WERI-Rb-1 (cell line): ENCODE measurements around the gene TLR7.

ENCODE experiments used
- DNase-seq: peaks from one replicate; pipeline ENCODE4 v3.0.0-alpha.2; 2020
- H3K27ac ChIP-seq: fragments of 250-450 bp; sonication (Bioruptor Pico); 2 replicates; pipeline ENCODE4 v1.5.1; 2020; ENCODE audit warnings: mild to moderate bottlenecking, moderate library complexity
- H3K27me3 ChIP-seq: fragments of 250-450 bp; sonication (Bioruptor Pico); 2 replicates; pipeline ENCODE4 v1.5.1; 2021; ENCODE audit warnings: mild to moderate bottlenecking, low read depth, moderate library complexity; ENCODE audit not compliant: insufficient read depth, severe bottlenecking
- H3K36me3 ChIP-seq: fragments of 250-450 bp; sonication (Bioruptor Pico); 2 replicates; pipeline ENCODE4 v1.5.1; 2020; ENCODE audit warnings: mild to moderate bottlenecking, moderate library complexity
- H3K4me3 ChIP-seq: 2 replicates; pipeline ENCODE4 v1.5.1; 2011; ENCODE audit warnings: low read depth, mild to moderate bottlenecking, control low read depth, low read length
- H3K9me3 ChIP-seq: fragments of 250-450 bp; sonication (Bioruptor Pico); 2 replicates; pipeline ENCODE4 v1.5.1; 2021; ENCODE audit warnings: mild to moderate bottlenecking, moderate library complexity; ENCODE audit not compliant: severe bottlenecking
- CTCF ChIP-seq: IDR thresholded peaks from 2 replicates; pipeline ENCODE4 v1.5.1; 2011; ENCODE audit warnings: low read depth, mild to moderate bottlenecking, control low read depth, inconsistent platforms, low read length

TLR7 gene

DNA sequence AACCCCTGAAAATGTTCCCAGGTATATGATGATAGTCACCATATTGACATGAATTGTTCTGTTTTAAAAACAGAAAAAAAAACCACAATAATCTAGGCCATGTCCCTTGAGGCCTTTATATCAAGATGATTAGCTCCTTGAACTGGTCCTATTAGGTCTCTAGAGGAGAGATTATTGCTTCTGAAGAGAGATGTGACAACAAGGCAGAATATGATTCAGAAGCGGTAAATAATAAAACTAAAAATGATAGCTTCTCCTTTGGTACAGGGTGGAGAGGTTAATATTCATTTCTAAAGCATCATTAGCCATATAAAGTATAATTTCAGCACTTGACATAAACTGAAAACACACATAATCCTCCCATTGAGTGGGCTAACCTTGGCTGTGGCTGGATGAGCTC lies 65.4 kb downstream of the TLR7 start:
- H3K9me3 ChIP-seq = peaks cover 3% of the 10 kb centered on the region
- DNase-seq = no peak
- H3K27ac ChIP-seq = no peak overlapping the region
- H3K4me3 ChIP-seq = no peak overlapping the region
- H3K27me3 ChIP-seq = peaks cover 16% of the 10 kb centered on the region
- no peak for TF ChIP-seq CTCF
- H3K36me3 ChIP-seq = no peaks in the 10 kb centered on the region

GRCh38 chrX:12934850-12935249 lies 68.0 kb downstream of the TLR7 start:
- Histone ChIP-seq H3K9me3 (peaks cover 3% of the 10 kb centered on the region), H3K27ac (no peak overlapping the region), H3K27me3 (peaks cover 9% of the 10 kb centered on the region), H3K36me3 (no peaks in the 10 kb centered on the region), H3K4me3 (no peak overlapping the region)
- DNase-seq = no peak
- TF ChIP-seq CTCF = no peak

DNA sequence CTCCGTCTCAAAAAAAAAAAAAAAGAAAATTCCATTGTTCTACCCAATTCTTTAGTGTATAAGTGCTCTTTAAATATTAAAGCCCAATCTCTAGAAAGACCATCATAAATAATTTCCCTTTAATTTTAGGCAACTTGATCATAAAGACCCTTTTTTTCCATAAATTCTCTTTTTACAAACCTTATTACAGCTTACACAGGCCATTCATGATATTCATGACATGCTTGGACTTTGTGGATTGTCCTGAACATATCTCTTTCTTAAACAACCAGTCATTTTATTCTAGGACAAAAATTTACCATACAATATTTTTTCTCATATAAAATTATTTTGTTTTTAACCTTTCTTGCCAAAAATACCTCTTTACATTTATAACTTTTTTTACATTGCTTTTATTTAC lies 70.1 kb downstream of the TLR7 start:
- Histone ChIP-seq H3K27me3 (peaks cover 7% of the 10 kb centered on the region), H3K36me3 (no peaks in the 10 kb centered on the region), H3K4me3 (no peak overlapping the region), H3K9me3 (peaks cover 3% of the 10 kb centered on the region), H3K27ac (no peak overlapping the region)
- TF ChIP-seq CTCF = no peak
- DNase-seq = no peak
